Inflammatory macrophage treated with lipopolysaccharide for 4 hours (primary cell): Measurements from ENCODE around the gene TLR6.
A peak's percentile ranks its signal among the peaks of the same experiment; 100 is the strongest.
"Not testable (repeated sequence)": the region's sequence is repeated elsewhere in the genome, so short reads cannot be mapped to it uniquely, and the experiment has no call there.

ENCODE experiments used
- DNase-seq: peaks from one replicate; pipeline ENCODE4 v3.0.0-alpha.2; 2020

Gene TLR6

GRCh38 chr4:38785901-38786402, 70.7 kb downstream of the TLR6 start:
- peak; percentile 96 for DNase-seq

GRCh38 chr4:38785041-38785790, 71.4 kb downstream of the TLR6 start:
- peak; percentile 90 for DNase-seq

GRCh38 chr4:38784141-38784540, 72.5 kb downstream of the TLR6 start:
- DNase-seq = no peak

- DNase-seq = no peak
Observed at GRCh38 chr4:38783109-38783460, 73.5 kb downstream of the TLR6 start.

GRCh38 chr4:38782452-38783108, 74.0 kb downstream of the TLR6 start, which contains the start of gene TLR10:
Gene TLR10 (minus strand): TSS chr4:38782990. CDS start chr4:38775590, 7,400 bp downstream.
- peak; percentile 62 for DNase-seq

GRCh38 chr4:38781854-38782261, 74.8 kb downstream of the TLR6 start:
- no peak for DNase-seq

- DNase-seq = no peak
Observed at GRCh38 chr4:38780833-38781484, 75.7 kb downstream of the TLR6 start.

GRCh38 chr4:38779790-38780189, 76.8 kb downstream of the TLR6 start:
- no peak for DNase-seq

- DNase-seq = not testable (repeated sequence)
Observed at GRCh38 chr4:38777925-38778324, 78.7 kb downstream of the TLR6 start.

GRCh38 chr4:38775326-38775725, 81.3 kb downstream of the TLR6 start:
- DNase-seq = peak; percentile 78

- peak; percentile 67 for DNase-seq
Observed at GRCh38 chr4:38774181-38774955, 82.2 kb downstream of the TLR6 start.
